ENCODE data around the gene ZNF804A. TPM values are rescaled to one million over a fixed set of nuclear protein-coding genes. Genes with fewer than 3 reads are reported as not detected.
A peak's percentile ranks its signal among the peaks of the same experiment; 100 is the strongest.
"Not testable (repeated sequence)": the region's sequence is repeated elsewhere in the genome, so short reads cannot be mapped to it uniquely, and the experiment has no call there.

Gene ZNF804A
- total RNA-seq, 1 donor from 2014 or later: not detected

- no peak for DNase-seq (ENCODE audit: low read depth)
- TF ChIP-seq CTCF (IDR thresholded peaks at IDR 0.05; ENCODE audit: insufficient read depth, low read length, severe bottlenecking): no peak
- no peak overlapping the region for H3K4me3 ChIP-seq (ENCODE audit: low read depth, low read length)
- H3K36me3 ChIP-seq (ENCODE audit: control insufficient read depth, insufficient read depth, low read length): no peaks in the 10 kb centered on the region
- no peaks in the 10 kb centered on the region for H3K27me3 ChIP-seq (ENCODE audit: control insufficient read depth, insufficient read depth, low read length)
- no peak for FAIRE-seq
Measured at GRCh38 chr2:184756885-184757284, 158.6 kb downstream of the ZNF804A start.

GRCh38 chr2:184759557-184760255 is 161.4 kb downstream of the ZNF804A start:
- not testable (repeated sequence) for H3K4me3 ChIP-seq (ENCODE audit: low read depth, low read length); DNase-seq (ENCODE audit: low read depth); FAIRE-seq; H3K36me3 ChIP-seq (ENCODE audit: control insufficient read depth, insufficient read depth, low read length); H3K27me3 ChIP-seq (ENCODE audit: control insufficient read depth, insufficient read depth, low read length)

- no peak for TF ChIP-seq CTCF (IDR thresholded peaks at IDR 0.05; ENCODE audit: insufficient read depth, low read length, severe bottlenecking)
- H3K27me3 ChIP-seq (ENCODE audit: control insufficient read depth, insufficient read depth, low read length): no peaks in the 10 kb centered on the region
- DNase-seq (ENCODE audit: low read depth) (no peak), FAIRE-seq (no peak)
- H3K36me3 ChIP-seq (ENCODE audit: control insufficient read depth, insufficient read depth, low read length): no peaks in the 10 kb centered on the region
- no peak overlapping the region for H3K4me3 ChIP-seq (ENCODE audit: low read depth, low read length)
Measured at GRCh38 chr2:184760931-184761330, 162.6 kb downstream of the ZNF804A start.

- no peak for FAIRE-seq
- DNase-seq (ENCODE audit: low read depth): no peak
- no peak overlapping the region for H3K4me3 ChIP-seq (ENCODE audit: low read depth, low read length)
- no peak for TF ChIP-seq CTCF (IDR thresholded peaks at IDR 0.05; ENCODE audit: insufficient read depth, low read length, severe bottlenecking)
- no peaks in the 10 kb centered on the region for H3K36me3 ChIP-seq (ENCODE audit: control insufficient read depth, insufficient read depth, low read length)
- no peaks in the 10 kb centered on the region for H3K27me3 ChIP-seq (ENCODE audit: control insufficient read depth, insufficient read depth, low read length)
Measured at GRCh38 chr2:184765112-184765895, 167.0 kb downstream of the ZNF804A start.

- no peak for FAIRE-seq
- no peak for TF ChIP-seq CTCF (IDR thresholded peaks at IDR 0.05; ENCODE audit: insufficient read depth, low read length, severe bottlenecking)
Measured at GRCh38 chr2:184767059-184767458, 168.7 kb downstream of the ZNF804A start.

GRCh38 chr2:184769023-184769422 is 170.7 kb downstream of the ZNF804A start:
- no peak for TF ChIP-seq CTCF (IDR thresholded peaks at IDR 0.05; ENCODE audit: insufficient read depth, low read length, severe bottlenecking)
- H3K4me3 ChIP-seq (ENCODE audit: low read depth, low read length): no peak overlapping the region
- H3K27me3 ChIP-seq (ENCODE audit: control insufficient read depth, insufficient read depth, low read length): no peaks in the 10 kb centered on the region
- H3K36me3 ChIP-seq (ENCODE audit: control insufficient read depth, insufficient read depth, low read length): no peaks in the 10 kb centered on the region
- DNase-seq (ENCODE audit: low read depth) (peak; percentile 37), FAIRE-seq (no peak)

More at GRCh38 chr2:184767059-184767458, 168.7 kb downstream of the ZNF804A start:
- DNase-seq (ENCODE audit: low read depth): no peak
- Histone ChIP-seq H3K36me3 (ENCODE audit: control insufficient read depth, insufficient read depth, low read length) (no peaks in the 10 kb centered on the region), H3K4me3 (ENCODE audit: low read depth, low read length) (no peak overlapping the region), H3K27me3 (ENCODE audit: control insufficient read depth, insufficient read depth, low read length) (no peaks in the 10 kb centered on the region)

Measured in bronchial epithelial cell (primary cell).